HepG2 (cell line): ENCODE measurements around the gene SETD2. TPM values are rescaled to one million over a fixed set of nuclear protein-coding genes. Genes with fewer than 3 reads are reported as not detected.
A peak's percentile ranks its signal among the peaks of the same experiment; 100 is the strongest.

Experiments used
- AHDC1 ChIP-seq: sonication (generic); formaldehyde crosslinking; IDR thresholded peaks from 2 replicates; pipeline ENCODE4 v1.5.1; 2020; ENCODE audit warnings: mild to moderate bottlenecking, missing genetic modification reagents, borderline replicate concordance
- ATF7 ChIP-seq, 2 experiments: fragments of 450-650 bp in 1 of 2; sonication (generic) in 1 of 2; formaldehyde crosslinking in 1 of 2; IDR thresholded peaks; 2 replicates each; pipeline versions ENCODE4 v1.4.0 to v1.6.1; 2016 to 2020; ENCODE audit warnings: antibody characterized with exemption in 1 of 2, mild to moderate bottlenecking in 1 of 2, missing genetic modification reagents in 1 of 2
- BRF2 ChIP-seq: sonication (generic); formaldehyde crosslinking; IDR thresholded peaks from 2 replicates; pipeline ENCODE4 v1.8.1; 2022; ENCODE audit warnings: mild to moderate bottlenecking, missing genetic modification reagents
- DMAP1 ChIP-seq: IDR thresholded peaks from 2 replicates; pipeline ENCODE4 v1.6.1; 2016
- ELF1 ChIP-seq: sonication (generic); formaldehyde crosslinking; IDR thresholded peaks from 2 replicates; pipeline ENCODE4 v1.4.0; 2020; ENCODE audit warnings: missing genetic modification reagents
- HMG20A ChIP-seq: IDR thresholded peaks from 2 replicates; pipeline ENCODE4 v1.6.1; 2016; ENCODE audit warnings: borderline replicate concordance
- IRF2 ChIP-seq: IDR thresholded peaks from 2 replicates; pipeline ENCODE4 v1.6.1; 2018; ENCODE audit warnings: missing genetic modification reagents, missing compliant biosample characterization
- KDM2A ChIP-seq: sonication (generic); formaldehyde crosslinking; IDR thresholded peaks from 2 replicates; pipeline ENCODE4 v1.4.0; 2020; ENCODE audit warnings: low read depth, missing genetic modification reagents, borderline replicate concordance
- PBX2 ChIP-seq: IDR thresholded peaks from 2 replicates; pipeline ENCODE4 v1.6.1; 2016; ENCODE audit warnings: control low read depth
- PHB2 ChIP-seq: fragments of 450-650 bp; IDR thresholded peaks from 2 replicates; pipeline ENCODE4 v1.6.1; 2018; ENCODE audit not compliant: partially characterized antibody
- TERF1 ChIP-seq: sonication (generic); formaldehyde crosslinking; IDR thresholded peaks from 2 replicates; pipeline ENCODE4 v1.8.0; 2022; ENCODE audit warnings: mild to moderate bottlenecking, missing genetic modification reagents, moderate library complexity
- ZBTB1 ChIP-seq: sonication (generic); formaldehyde crosslinking; IDR thresholded peaks from 2 replicates; pipeline ENCODE4 v1.4.0; 2020; ENCODE audit warnings: missing genetic modification reagents, borderline replicate concordance
- ZFAT ChIP-seq: sonication (generic); formaldehyde crosslinking; conservative IDR thresholded peaks from 2 replicates; pipeline ENCODE4 v1.8.1; 2023; ENCODE audit warnings: missing genetic modification reagents, inconsistent platforms
- ZNF121 ChIP-seq: sonication (generic); formaldehyde crosslinking; IDR thresholded peaks from 2 replicates; pipeline ENCODE4 v1.5.0; 2020; ENCODE audit warnings: mild to moderate bottlenecking, missing genetic modification reagents
- ZNF605 ChIP-seq: sonication (generic); formaldehyde crosslinking; IDR thresholded peaks from 2 replicates; pipeline ENCODE4 v1.8.0; 2022; ENCODE audit warnings: mild to moderate bottlenecking, missing genetic modification reagents
- ZNF639 ChIP-seq: conservative IDR thresholded peaks from 2 replicates; pipeline ENCODE4 v1.6.1; 2018; ENCODE audit warnings: missing genetic modification reagents
- ZNF761 ChIP-seq: sonication (generic); formaldehyde crosslinking; conservative IDR thresholded peaks from 2 replicates; pipeline ENCODE4 v1.4.0; 2020; ENCODE audit warnings: mild to moderate bottlenecking, missing genetic modification reagents
- ZNF879 ChIP-seq: sonication (generic); formaldehyde crosslinking; IDR thresholded peaks from 2 replicates; pipeline ENCODE4 v1.8.1; 2023; ENCODE audit warnings: missing genetic modification reagents
- ZSCAN9 ChIP-seq: IDR thresholded peaks from 2 replicates; pipeline ENCODE4 v1.6.1; 2016; ENCODE audit warnings: borderline replicate concordance
- polyA plus RNA-seq, 8 experiments: library from polyadenylated mRNA; depleted of rRNA in 3 of 8; stranded (reverse) in 7 of 8; unstranded in 1 of 8; fragments of >200 nt; fragmentation: Illumina TruSeq in 4 of 8; extraction: Trizol in 4 of 8; gene quantifications; 2 replicates each; pipeline versions ENCODE4 v1.2.1 to v1.2.3, GENCODE V29; 2011 to 2016; ENCODE audit warnings: low read depth in 4 of 8, missing spikeins in 1 of 8, mixed read lengths in 1 of 8; ENCODE audit not compliant: insufficient read depth in 1 of 8
- total RNA-seq, 5 experiments: library from RNA; depleted of rRNA; stranded (reverse); fragments of >200 nt; fragmentation: Illumina TruSeq; extraction: Trizol; gene quantifications; 2 replicates each; pipeline ENCODE4 v1.2.3, GENCODE V29; 2016; ENCODE audit warnings: low read depth in 1 of 5

Gene SETD2
- total and polyA plus RNA-seq, 2 of the 13 experiments (the other 11 are each of a cell fraction or from before 2014, with no cell fraction given), result 14.2 to 24.2 TPM

GRCh38 chr3:47163169-47164006 lies 525 bp downstream of the SETD2 start (continued):
- TF ChIP-seq BRF2 (CRISPR knock-in tag) (no peak), KDM2A (CRISPR knock-in tag) (peak; percentile 62; the same call in 1 of the 2 replicates), ZFAT (no peak; the same call in 1 of the 2 replicates), ZNF879 (CRISPR knock-in tag) (no peak), AHDC1 (CRISPR knock-in tag) (no peak), ZNF605 (no peak; the same call in 1 of the 2 replicates), IRF2 (CRISPR knock-in tag) (0 out of 2 replicates have a peak, but pooled peaks have one; percentile 9), ZNF761 (CRISPR knock-in tag) (no peak; the same call in 1 of the 2 replicates), DMAP1 (CRISPR knock-in tag) (peak; percentile 60), ZNF639 (peak; percentile 67; the same call in 1 of the 2 replicates), ZSCAN9 (CRISPR knock-in tag) (no peak; the same call in 1 of the 2 replicates), ZBTB1 (CRISPR knock-in tag) (no peak), ELF1 (CRISPR knock-in tag) (peak; percentile 59; the same call in 1 of the 2 replicates), TERF1 (CRISPR knock-in tag) (0 out of 2 replicates have a peak, but pooled peaks have one; percentile 19), ZNF121 (CRISPR knock-in tag) (no peak; the same call in 1 of the 2 replicates), PBX2 (CRISPR knock-in tag) (no peak), HMG20A (CRISPR knock-in tag) (no peak), PHB2 (no peak), ATF7 (IDR thresholded peaks at IDR 0.05) (no peak), ATF7 (CRISPR knock-in tag; IDR thresholded peaks at IDR 0.05) (0 out of 2 replicates have a peak, but pooled peaks have one; percentile 24)
